GM18507 (cell line): Measurements from ENCODE around the gene ARL8B.

Source experiments
- DNase-seq: peaks from one replicate; pipeline ENCODE4 v3.0.0; 2011; ENCODE audit warnings: low read depth; ENCODE audit not compliant: insufficient read length; ENCODE audit errors: extremely low spot score
- FAIRE-seq: peaks from 2 replicates; lab custom pipeline; 2011; peaks lifted over from hg19 to GRCh38; lab: Jason Lieb, UNC

ARL8B gene

DNA sequence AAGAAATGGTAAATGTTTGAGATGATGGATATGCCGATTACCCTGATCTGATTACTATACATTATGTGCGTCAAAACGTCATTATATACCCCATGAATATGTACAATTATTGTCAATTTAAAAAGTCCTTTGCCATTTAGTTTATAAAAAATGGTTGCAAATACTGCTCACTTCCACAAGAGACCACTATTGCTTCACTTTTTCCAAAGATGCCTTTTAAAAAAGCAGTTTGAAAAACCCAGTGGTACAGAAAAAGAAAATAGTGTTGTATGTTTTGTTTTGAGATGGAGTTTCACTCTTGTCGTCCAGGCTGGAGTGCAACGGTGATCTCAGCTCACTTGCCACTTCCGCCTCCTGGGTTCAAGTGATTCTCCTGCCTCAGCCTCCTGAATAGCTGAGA is 104.7 kb downstream of the ARL8B start:
- FAIRE-seq: no peak
- DNase-seq: no peak

DNA sequence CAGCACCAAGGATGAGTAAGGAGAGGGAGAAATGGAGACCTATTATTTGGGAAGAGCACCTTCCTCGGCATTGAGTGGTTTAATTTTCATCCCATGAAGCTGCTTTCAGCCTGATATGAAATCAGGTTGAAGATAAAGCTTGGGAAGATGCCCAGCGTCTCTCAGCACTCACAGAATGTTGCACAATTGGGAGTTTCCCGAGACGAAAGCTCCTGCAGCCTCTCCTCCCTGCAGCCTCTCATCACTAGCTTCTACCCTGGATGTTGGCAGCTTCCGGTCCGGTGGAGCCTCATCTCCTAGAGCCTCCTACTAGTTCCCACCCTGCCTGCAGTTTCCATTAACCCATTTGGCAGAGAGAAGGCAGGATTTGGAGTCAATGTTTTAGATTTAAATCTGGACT is 105.7 kb downstream of the ARL8B start:
- no peak for DNase-seq
- no peak for FAIRE-seq

DNA sequence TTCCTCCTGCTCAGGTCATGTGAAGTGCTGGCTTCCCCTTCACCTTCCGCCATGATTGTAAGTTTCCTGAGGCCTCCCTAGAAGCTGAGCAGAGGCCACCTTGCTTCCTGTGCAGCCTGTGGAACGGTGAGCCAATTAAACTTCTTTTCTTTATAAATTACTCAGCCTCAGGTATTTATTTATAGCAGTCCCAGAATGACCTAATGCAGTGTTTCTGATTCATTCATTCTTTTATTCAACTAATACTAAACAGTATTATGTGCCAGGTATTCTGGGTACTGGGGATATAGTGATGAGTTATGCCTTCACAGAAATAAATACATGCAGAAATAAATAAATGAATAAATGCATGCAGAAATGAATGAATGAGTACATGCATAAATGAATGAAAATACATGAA is 107.3 kb downstream of the ARL8B start:
- FAIRE-seq: no peak
- no peak for DNase-seq
